ENCODE results near the gene LRRN3. TPM values are rescaled to one million over a fixed set of nuclear protein-coding genes. Genes with fewer than 3 reads are reported as not detected.

The LRRN3 gene
- polyA plus RNA-seq, 1 of the 3 experiments (the other 2 are of a cell fraction), result 2.1 TPM

- H3K4me1 ChIP-seq (ENCODE audit: control insufficient read depth in 1 of 2, insufficient read depth in 2 of 2, low read depth in 1 of 2, low read length in 1 of 2), result peaks cover 6 to 13% of the 10 kb centered on the region in 2 experiments; a peak in 3 of 4 replicates
- peaks cover 5% of the 10 kb centered on the region for H3F3A ChIP-seq (replicated peaks; ENCODE audit: insufficient read depth)
- no peak overlapping the region for H2AFZ ChIP-seq (ENCODE audit: low read depth)
- H3K27ac ChIP-seq (ENCODE audit: low read depth in 2 of 2, low read length in 1 of 2), result no peak overlapping the region
- peaks cover 0 to 3% of the 10 kb centered on the region in 2 experiments for H3K36me3 ChIP-seq (replicated peaks in 1 of 2; ENCODE audit: control insufficient read depth in 1 of 2, insufficient read depth in 2 of 2, low read length in 1 of 2)
- H3K9me2 ChIP-seq, result no peaks in the 10 kb centered on the region
- no peaks in the 10 kb centered on the region for H4K20me1 ChIP-seq (ENCODE audit: insufficient read depth)
- ChIA-PET CTCF (interaction anchor here (0.7 to 1.7 kb wide), 2 partner anchors 10 kb away, joined by 3 to 7 read pairs; no protein-coding TSS in a partner anchor), POLR2A (no interaction called here)
- no peaks in the 10 kb centered on the region for H3K27me3 ChIP-seq (ENCODE audit: insufficient read depth)
- no peak for TF ChIP-seq USF2 (IDR thresholded peaks at IDR 0.05; ENCODE audit: borderline replicate concordance, low read depth, low read length)
- TF ChIP-seq NRF1 (IDR thresholded peaks at IDR 0.05; ENCODE audit: low read depth, low read length), result no peak
- no peak for TF ChIP-seq FOXJ3 (CRISPR knock-in tag; IDR thresholded peaks at IDR 0.05)
- no peak for TF ChIP-seq POLR2AphosphoS5 (IDR thresholded peaks at IDR 0.05; ENCODE audit: low read depth, low read length)
- TF ChIP-seq NFIC (IDR thresholded peaks at IDR 0.05; ENCODE audit: borderline replicate concordance), result no peak
- TF ChIP-seq YY1 (IDR thresholded peaks at IDR 0.05; ENCODE audit: low read depth), result no peak
- TF ChIP-seq SIN3A (IDR thresholded peaks at IDR 0.05; ENCODE audit: borderline replicate concordance, low read depth, low read length), result no peak
- H3K79me2 ChIP-seq (ENCODE audit: insufficient read depth), result no peaks in the 10 kb centered on the region
- H3K9ac ChIP-seq, result no peak overlapping the region
- 84% methylated on average over 1 of the region's 1 CpG for WGBS (ENCODE audit: low lambda C conversion rate)
- no peaks in the 10 kb centered on the region for H3K9me3 ChIP-seq
- H3K4me3 ChIP-seq (ENCODE audit: low read depth in 2 of 2, low read length in 1 of 2), result no peak overlapping the region
- DNase-seq, result no peak
- H3K4me2 ChIP-seq, result no peak overlapping the region
Observed at GRCh38 chr7:111132833-111133232, 41.9 kb downstream of the LRRN3 start.

- CTCF ChIA-PET, result interaction anchor here (0.7 to 1.9 kb wide), 4 partner anchors 11 to 604 kb away, joined by 3 to 8 read pairs (median 3); no protein-coding TSS in a partner anchor
- Histone ChIP-seq H2AFZ (ENCODE audit: low read depth) (peak overlapping the region; percentile 27; the same call in 1 of the 2 replicates), H3K27ac (ENCODE audit: low read depth in 2 of 2, low read length in 1 of 2) (peak overlapping the region; percentile 77 to 93), H3K4me2 (peak overlapping the region; percentile 49), H3K4me3 (ENCODE audit: low read depth in 2 of 2, low read length in 1 of 2) (no peak overlapping the region), H3K27me3 (ENCODE audit: insufficient read depth) (no peaks in the 10 kb centered on the region), H3K9me3 (no peaks in the 10 kb centered on the region), H4K20me1 (ENCODE audit: insufficient read depth) (no peaks in the 10 kb centered on the region), H3K4me1 (ENCODE audit: control insufficient read depth in 1 of 2, insufficient read depth in 2 of 2, low read depth in 1 of 2, low read length in 1 of 2) (peaks cover 19 to 34% of the 10 kb centered on the region in 2 experiments; a peak in 3 of 4 replicates), H3K9ac (peak overlapping the region; percentile 31; the same call in 1 of the 2 replicates), H3K36me3 (replicated peaks in 1 of 2; ENCODE audit: control insufficient read depth in 1 of 2, insufficient read depth in 2 of 2, low read length in 1 of 2) (no peaks in the 10 kb centered on the region), H3K79me2 (ENCODE audit: insufficient read depth) (no peaks in the 10 kb centered on the region), H3K9me2 (no peaks in the 10 kb centered on the region), H3F3A (replicated peaks; ENCODE audit: insufficient read depth) (peaks cover 18% of the 10 kb centered on the region)
- TF ChIP-seq GATA2 (CRISPR knock-in tag; IDR thresholded peaks at IDR 0.05) (peak; percentile 61), NRF1 (IDR thresholded peaks at IDR 0.05; ENCODE audit: low read depth, low read length) (no peak), EP300 (IDR thresholded peaks at IDR 0.05; ENCODE audit: borderline replicate concordance in 1 of 2, low read depth in 1 of 2, low read length in 1 of 2) (peak in 1 of 2 experiments; percentile 72; a peak in 2 of 4 replicates), POLR2AphosphoS5 (IDR thresholded peaks at IDR 0.05; ENCODE audit: low read depth, low read length) (peak; percentile 21; the same call in 1 of the 2 replicates), EZH2phosphoT487 (IDR thresholded peaks at IDR 0.05; ENCODE audit: borderline replicate concordance, low read depth) (no peak)
- DNase-seq, result no peak
- 55% methylated on average over 4 of the region's 4 CpGs for WGBS (ENCODE audit: low lambda C conversion rate)
- POLR2A ChIA-PET, result no interaction called here
Observed at GRCh38 chr7:111137296-111138192, 46.6 kb downstream of the LRRN3 start.

Data from SK-N-SH (cell line).